ENCODE data around the gene ISOC1. TPM values are rescaled to one million over a fixed set of nuclear protein-coding genes. Genes with fewer than 3 reads are reported as not detected.

Gene ISOC1
- total RNA-seq, 4 donors from 2014 or later = 37.7 to 67.2 (median 38.7) TPM

- H3K4me3 ChIP-seq (ENCODE audit: low read depth, poor library complexity, severe bottlenecking) = no peak overlapping the region
- TF ChIP-seq, protein P1, sequence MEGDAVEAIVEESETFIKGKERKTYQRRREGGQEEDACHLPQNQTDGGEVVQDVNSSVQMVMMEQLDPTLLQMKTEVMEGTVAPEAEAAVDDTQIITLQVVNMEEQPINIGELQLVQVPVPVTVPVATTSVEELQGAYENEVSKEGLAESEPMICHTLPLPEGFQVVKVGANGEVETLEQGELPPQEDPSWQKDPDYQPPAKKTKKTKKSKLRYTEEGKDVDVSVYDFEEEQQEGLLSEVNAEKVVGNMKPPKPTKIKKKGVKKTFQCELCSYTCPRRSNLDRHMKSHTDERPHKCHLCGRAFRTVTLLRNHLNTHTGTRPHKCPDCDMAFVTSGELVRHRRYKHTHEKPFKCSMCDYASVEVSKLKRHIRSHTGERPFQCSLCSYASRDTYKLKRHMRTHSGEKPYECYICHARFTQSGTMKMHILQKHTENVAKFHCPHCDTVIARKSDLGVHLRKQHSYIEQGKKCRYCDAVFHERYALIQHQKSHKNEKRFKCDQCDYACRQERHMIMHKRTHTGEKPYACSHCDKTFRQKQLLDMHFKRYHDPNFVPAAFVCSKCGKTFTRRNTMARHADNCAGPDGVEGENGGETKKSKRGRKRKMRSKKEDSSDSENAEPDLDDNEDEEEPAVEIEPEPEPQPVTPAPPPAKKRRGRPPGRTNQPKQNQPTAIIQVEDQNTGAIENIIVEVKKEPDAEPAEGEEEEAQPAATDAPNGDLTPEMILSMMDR (IDR thresholded peaks at IDR 0.05) = no peak
- no peak for TF ChIP-seq POLR2A (IDR thresholded peaks at IDR 0.05)
- intact Hi-C loops (cut with DNase I; ENCODE audit: low total_unique reads) = no loop called here
- no peak for DNase-seq (ENCODE audit: low spot score in 2 of 2)
Observed at GRCh38 chr5:129161830-129162229, 67.3 kb downstream of the ISOC1 start.

Small RNAs within 50 kb of the gene (microRNA-seq; reads per million reads assigned to microRNA genes)
- gene MIR4633 (ENCODE audit: borderline number of aligned reads in 1 of 2, borderline replicate concordance in 2 of 2) = 0.68 to 2.3 reads per million in 2 donors

Other genes starting within 250 kb of the ISOC1 start
- gene SLC27A6, start 129.3 kb upstream of the ISOC1 start, total RNA-seq = 1 to 10 TPM in 1 of 4 donors, under 1 TPM in 3; 0.38 to 2.5 (median 0.65) TPM

All from lower leg skin (tissue), 4 donors.